HG03108 (cell line): ENCODE results near the gene FAS.
"Not testable (repeated sequence)": the region's sequence is repeated elsewhere in the genome, so short reads cannot be mapped to it uniquely, and the experiment has no call there.

Experiments used
- ATAC-seq: cut with Tn5 transposase; IDR thresholded peaks from one replicate; pipeline ENCODE4 v1.9.1; 2021; ENCODE audit warnings: moderate library complexity; ENCODE audit not compliant: unreplicated experiment

Gene FAS

GRCh38 chr10:88991899-88992320 lies 1.3 kb downstream of the FAS start:
- ATAC-seq: no peak

DNA sequence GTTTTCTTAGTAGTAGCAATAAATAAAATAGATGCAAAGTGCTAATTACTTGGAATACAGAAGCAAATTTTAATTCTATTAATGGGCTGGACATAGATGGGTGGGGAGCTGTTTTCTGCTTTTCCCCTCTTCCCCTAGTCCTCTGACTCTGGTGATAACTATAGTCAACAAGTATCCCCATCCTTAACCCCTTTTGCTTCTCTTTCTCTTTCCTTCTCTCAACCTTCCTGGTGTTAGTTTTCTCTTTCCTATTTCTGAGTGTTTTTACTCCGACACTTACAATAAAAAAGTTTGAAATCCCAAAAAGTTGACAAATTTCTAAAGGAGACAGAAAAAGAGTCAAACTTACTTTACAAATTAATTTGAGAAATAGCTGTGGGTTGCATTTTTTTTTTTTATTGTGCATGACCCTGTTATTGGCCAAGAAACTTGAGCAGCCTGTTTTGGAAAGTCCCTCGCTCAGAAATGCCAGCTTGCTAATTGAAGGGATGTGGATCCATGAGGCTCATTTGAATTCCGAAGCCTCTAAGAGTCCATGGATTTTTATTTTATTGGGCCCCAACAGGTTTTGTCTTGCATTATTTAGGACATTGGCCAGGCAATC lies 2.4 kb downstream of the FAS start:
- no peak for ATAC-seq

GRCh38 chr10:88994019-88994418 lies 3.4 kb downstream of the FAS start:
- no peak for ATAC-seq

DNA sequence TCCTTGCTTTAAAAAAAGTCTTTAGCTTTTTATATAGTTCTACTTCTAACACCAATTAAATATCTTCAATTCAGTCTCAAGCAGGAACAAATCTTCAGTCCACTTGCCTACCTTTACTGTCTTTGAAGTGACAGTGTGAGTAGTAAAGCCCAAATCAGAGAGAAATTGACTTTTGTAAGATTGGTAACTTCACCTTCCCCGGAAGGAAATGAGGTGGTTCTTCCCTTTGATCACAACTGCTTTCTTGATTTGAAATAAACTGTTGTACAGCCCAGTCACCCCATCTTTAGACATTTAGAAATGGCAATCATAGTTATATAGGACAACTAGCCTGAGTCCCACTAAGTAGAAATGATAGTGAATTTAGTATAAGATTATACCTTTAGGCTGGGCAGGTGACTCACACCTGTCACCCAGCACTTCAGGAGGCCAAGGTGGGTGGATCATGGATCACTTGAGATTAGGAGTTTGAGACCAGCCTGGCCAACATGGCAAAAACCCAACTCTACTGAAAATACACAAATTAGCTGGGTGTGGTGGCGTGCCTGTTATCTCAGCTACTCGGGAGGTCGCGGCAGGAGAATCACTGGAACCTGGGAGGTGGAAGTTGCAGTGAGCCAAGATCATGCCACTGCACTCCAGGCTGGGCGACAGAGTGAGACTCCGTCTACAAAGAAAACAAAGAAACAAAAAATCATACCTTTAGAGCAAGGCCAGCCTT lies 4.7 kb downstream of the FAS start:
- ATAC-seq: no peak

- ATAC-seq: peak; percentile 45
Observed at GRCh38 chr10:88996927-88997326, 6.3 kb downstream of the FAS start.

DNA sequence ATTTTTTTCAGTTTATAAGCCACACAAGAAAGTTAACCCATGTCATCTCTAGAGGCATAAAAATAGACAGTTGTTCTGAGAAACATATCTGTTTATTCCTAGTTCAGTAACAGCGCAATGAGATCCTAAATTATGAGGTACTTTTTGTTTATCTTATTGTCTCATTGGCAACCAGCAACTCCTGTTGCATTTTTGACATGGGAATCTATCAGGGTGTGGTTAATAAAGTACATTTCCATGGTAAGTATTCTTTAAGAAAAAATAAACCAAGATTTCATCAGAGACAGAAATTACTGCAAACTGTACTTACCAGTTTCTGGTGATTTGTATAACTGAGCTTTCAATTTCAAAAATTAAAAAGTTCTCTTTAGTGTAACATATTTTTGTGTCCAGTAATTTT lies 9.0 kb downstream of the FAS start:
- ATAC-seq: no peak

- no peak for ATAC-seq
Observed at GRCh38 chr10:89001024-89001728, 10.6 kb downstream of the FAS start.

GRCh38 chr10:89001729-89002072 lies 11.1 kb downstream of the FAS start:
- ATAC-seq: no peak

DNA sequence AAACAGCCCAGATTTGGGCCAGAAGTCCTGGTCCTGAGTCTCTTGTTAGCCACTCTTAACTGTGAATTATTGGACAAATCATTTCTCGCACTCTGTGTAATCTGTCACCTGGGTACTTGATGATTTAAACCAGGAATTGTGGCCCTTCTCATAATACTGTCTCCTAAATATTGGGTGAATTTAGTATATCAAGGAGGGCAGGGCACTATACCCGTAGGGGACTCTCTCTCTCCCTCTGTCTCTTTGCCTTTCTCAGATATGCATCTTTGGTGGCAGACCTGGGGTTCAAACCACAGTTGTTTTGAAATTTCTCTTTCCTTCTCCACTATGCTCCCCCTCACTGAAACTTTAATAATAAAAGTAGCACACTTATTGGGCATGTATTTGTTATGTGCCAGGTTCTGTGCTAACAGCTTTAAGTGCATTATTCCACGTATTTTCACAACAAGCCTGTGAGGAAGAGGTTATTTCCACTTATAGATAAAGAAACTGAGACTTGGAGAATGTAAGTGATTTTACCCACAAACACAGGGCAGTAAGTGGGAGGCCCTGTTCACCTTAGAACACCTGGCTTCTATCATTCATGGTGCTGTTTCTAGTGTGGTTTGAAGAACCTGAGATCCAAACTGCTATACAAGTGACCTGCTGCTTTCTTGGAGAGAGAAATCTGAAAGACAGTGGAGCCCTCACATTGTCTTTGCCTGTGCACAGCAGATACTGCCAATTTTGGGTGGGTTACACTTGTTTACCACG lies 11.8 kb downstream of the FAS start:
- no peak for ATAC-seq

- ATAC-seq: no peak
Observed at GRCh38 chr10:89003344-89003743, 12.7 kb downstream of the FAS start.

GRCh38 chr10:89007129-89007893 lies 16.7 kb downstream of the FAS start:
- ATAC-seq: no peak

- ATAC-seq: not testable (repeated sequence)
Observed at GRCh38 chr10:89018700-89019346, 28.2 kb downstream of the FAS start.

DNA sequence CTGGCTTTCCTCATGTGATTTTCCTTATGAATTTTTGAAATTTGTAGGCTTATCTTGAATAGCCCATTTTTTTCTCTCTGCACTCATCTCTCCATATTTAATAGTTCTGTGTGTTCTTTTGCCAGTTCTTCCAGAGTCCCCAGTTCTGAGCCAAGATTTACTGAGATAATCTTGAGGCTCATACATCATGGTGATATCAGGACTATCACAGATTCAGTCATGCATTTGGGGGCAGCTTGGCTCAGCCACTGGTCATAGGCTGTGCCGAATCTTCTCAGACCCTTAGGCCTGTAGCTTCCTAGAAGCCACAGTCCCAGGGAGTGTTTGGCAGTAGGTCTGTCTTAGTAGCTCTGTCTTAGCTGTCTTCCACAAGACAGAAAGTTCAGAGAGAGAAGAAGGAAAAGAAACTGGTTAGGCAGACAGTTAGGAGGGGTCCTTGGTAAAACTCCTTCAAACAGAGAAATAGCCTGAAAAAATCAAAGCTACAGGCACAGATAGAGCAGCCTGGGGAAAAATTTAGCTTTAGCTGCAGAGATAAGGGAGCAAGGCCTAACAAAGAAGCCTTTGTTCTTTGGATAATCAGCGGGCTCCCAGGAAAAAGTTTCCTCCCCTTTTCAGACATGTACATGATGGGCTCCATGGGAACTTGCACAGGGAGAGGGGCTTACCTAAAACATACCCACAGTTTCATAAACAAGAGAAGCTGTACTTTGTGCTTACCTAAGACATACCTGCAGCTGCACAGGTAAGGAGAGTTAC lies 29.1 kb downstream of the FAS start:
- no peak for ATAC-seq

GRCh38 chr10:89021526-89021925 lies 30.9 kb downstream of the FAS start:
- ATAC-seq: not testable (repeated sequence)

GRCh38 chr10:89022734-89023133 lies 32.1 kb downstream of the FAS start:
- no peak for ATAC-seq

GRCh38 chr10:89025453-89025852 lies 34.9 kb downstream of the FAS start:
- ATAC-seq: no peak

GRCh38 chr10:89029181-89029580 lies 38.6 kb downstream of the FAS start:
- no peak for ATAC-seq

- no peak for ATAC-seq
Observed at GRCh38 chr10:89029785-89030437, 39.3 kb downstream of the FAS start.

GRCh38 chr10:89030791-89031190 lies 40.2 kb downstream of the FAS start:
- no peak for ATAC-seq
